GM23338 (cell line): ENCODE data around the gene RFX7.
"Not testable (repeated sequence)": the region's sequence is repeated elsewhere in the genome, so short reads cannot be mapped to it uniquely, and the experiment has no call there.

Experiments
- EZH2 ChIP-seq: fragments of 200-600 bp; sonication (generic); IDR thresholded peaks from one replicate; pipeline ENCODE4 v1.8.0; 2017; ENCODE audit warnings: antibody characterized with exemption, mild to moderate bottlenecking, low read depth; ENCODE audit not compliant: unreplicated experiment
- EZH2phosphoT487 ChIP-seq: fragments of 200-600 bp; sonication (generic); IDR thresholded peaks from one replicate; pipeline ENCODE4 v1.8.1; 2018; ENCODE audit warnings: antibody characterized with exemption; ENCODE audit not compliant: unreplicated experiment
- JUNB ChIP-seq: IDR thresholded peaks from one replicate; pipeline ENCODE4 v1.6.1; 2016; ENCODE audit warnings: antibody characterized with exemption; ENCODE audit not compliant: unreplicated experiment
- TF ChIP-seq, protein P1 (sequence below), 2 experiments: fragments of 200-600 bp in 1 of 2; sonication (generic) in 1 of 2; conservative IDR thresholded peaks; 2 replicates each; pipeline versions ENCODE4 v1.5.1 to v1.6.1; 2016 to 2017; ENCODE audit warnings: antibody characterized with exemption in 2 of 2, low read depth in 2 of 2, mild to moderate bottlenecking in 2 of 2, moderate library complexity in 1 of 2

- TF ChIP-seq JUNB, EZH2, EZH2phosphoT487: not testable (repeated sequence)
- TF ChIP-seq, protein P1, sequence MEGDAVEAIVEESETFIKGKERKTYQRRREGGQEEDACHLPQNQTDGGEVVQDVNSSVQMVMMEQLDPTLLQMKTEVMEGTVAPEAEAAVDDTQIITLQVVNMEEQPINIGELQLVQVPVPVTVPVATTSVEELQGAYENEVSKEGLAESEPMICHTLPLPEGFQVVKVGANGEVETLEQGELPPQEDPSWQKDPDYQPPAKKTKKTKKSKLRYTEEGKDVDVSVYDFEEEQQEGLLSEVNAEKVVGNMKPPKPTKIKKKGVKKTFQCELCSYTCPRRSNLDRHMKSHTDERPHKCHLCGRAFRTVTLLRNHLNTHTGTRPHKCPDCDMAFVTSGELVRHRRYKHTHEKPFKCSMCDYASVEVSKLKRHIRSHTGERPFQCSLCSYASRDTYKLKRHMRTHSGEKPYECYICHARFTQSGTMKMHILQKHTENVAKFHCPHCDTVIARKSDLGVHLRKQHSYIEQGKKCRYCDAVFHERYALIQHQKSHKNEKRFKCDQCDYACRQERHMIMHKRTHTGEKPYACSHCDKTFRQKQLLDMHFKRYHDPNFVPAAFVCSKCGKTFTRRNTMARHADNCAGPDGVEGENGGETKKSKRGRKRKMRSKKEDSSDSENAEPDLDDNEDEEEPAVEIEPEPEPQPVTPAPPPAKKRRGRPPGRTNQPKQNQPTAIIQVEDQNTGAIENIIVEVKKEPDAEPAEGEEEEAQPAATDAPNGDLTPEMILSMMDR (conservative IDR thresholded peaks at IDR 0.05; ENCODE audit: low read depth in 2 of 2): not testable (repeated sequence)
Observed at GRCh38 chr15:56257306-56257705, 13.6 kb upstream of the RFX7 start.
